SK-N-SH treated with all-trans-retinoic acid at 6 μM for 48 hours (cell line): Measurements from ENCODE around the gene HEMK1.

Experiments
- ATAC-seq: fragments of 200-7000 bp; cut with Tn5 transposase; 3 replicates; pipeline ENCODE4 v1.9.1; 2020; ENCODE audit warnings: mild to moderate bottlenecking, moderate library complexity
- BACH2 ChIP-seq: fragments of 250-450 bp; sonication (Bioruptor Pico); IDR thresholded peaks from 2 replicates; pipeline ENCODE4 v1.9.0; 2021; ENCODE audit warnings: mild to moderate bottlenecking, borderline replicate concordance
- CSDC2 ChIP-seq: fragments of 250-450 bp; sonication (Bioruptor Pico); IDR thresholded peaks from 2 replicates; pipeline ENCODE4 v1.5.0; 2020; ENCODE audit warnings: mild to moderate bottlenecking, moderate library complexity
- GLIS3 ChIP-seq: fragments of 250-450 bp; sonication (Bioruptor Pico); IDR thresholded peaks from 2 replicates; pipeline ENCODE4 v1.5.0; 2020; ENCODE audit warnings: mild to moderate bottlenecking, moderate library complexity
- ISL1 ChIP-seq: fragments of 250-450 bp; sonication (Bioruptor Pico); IDR thresholded peaks from 2 replicates; pipeline ENCODE4 v2.1.2; 2022; ENCODE audit warnings: mild to moderate bottlenecking, moderate library complexity
- OSR1 ChIP-seq: fragments of 250-450 bp; sonication (Bioruptor Pico); IDR thresholded peaks from 2 replicates; pipeline ENCODE4 v1.8.0; 2022; ENCODE audit warnings: moderate library complexity, mild to moderate bottlenecking, inconsistent platforms
- PPARA ChIP-seq: fragments of 250-450 bp; sonication (Bioruptor Pico); IDR thresholded peaks from 2 replicates; pipeline ENCODE4 v1.5.0; 2020; ENCODE audit warnings: mild to moderate bottlenecking, borderline replicate concordance
- RARB ChIP-seq: fragments of 250-450 bp; sonication (Bioruptor Pico); IDR thresholded peaks from 2 replicates; pipeline ENCODE4 v1.8.0; 2021; ENCODE audit warnings: mild to moderate bottlenecking, moderate library complexity
- SNAI2 ChIP-seq: fragments of 250-450 bp; sonication (Bioruptor Pico); IDR thresholded peaks from 2 replicates; pipeline ENCODE4 v1.5.0; 2020; ENCODE audit warnings: mild to moderate bottlenecking, moderate library complexity
- TCF4 ChIP-seq: fragments of 250-450 bp; sonication (Bioruptor Pico); IDR thresholded peaks from 2 replicates; pipeline ENCODE4 v1.8.0; 2021; ENCODE audit warnings: mild to moderate bottlenecking, moderate library complexity, borderline replicate concordance
- TOX ChIP-seq: fragments of 250-450 bp; sonication (Bioruptor Pico); IDR thresholded peaks from 2 replicates; pipeline ENCODE4 v1.8.0; 2021; ENCODE audit warnings: mild to moderate bottlenecking, moderate library complexity, borderline replicate concordance
- ZC3H10 ChIP-seq: fragments of 250-450 bp; sonication (Bioruptor Pico); IDR thresholded peaks from 2 replicates; pipeline ENCODE4 v1.5.1; 2021; ENCODE audit warnings: mild to moderate bottlenecking, moderate library complexity
- ZFP30 ChIP-seq: fragments of 450-650 bp; formaldehyde crosslinking; IDR thresholded peaks from 2 replicates; pipeline ENCODE4 v1.5.0; 2022; ENCODE audit warnings: mild to moderate bottlenecking, moderate library complexity
- ZNF565 ChIP-seq: fragments of 450-650 bp; formaldehyde crosslinking; conservative IDR thresholded peaks from 2 replicates; pipeline ENCODE4 v1.5.0; 2020; ENCODE audit warnings: low read depth, mild to moderate bottlenecking, moderate library complexity
- ZNF70 ChIP-seq: fragments of 450-650 bp; formaldehyde crosslinking; IDR thresholded peaks from 2 replicates; pipeline ENCODE4 v1.5.0; 2020; ENCODE audit warnings: mild to moderate bottlenecking, moderate library complexity
- ZNF8 ChIP-seq: fragments of 450-650 bp; formaldehyde crosslinking; IDR thresholded peaks from 2 replicates; pipeline ENCODE4 v1.5.0; 2020; ENCODE audit warnings: mild to moderate bottlenecking, moderate library complexity
- TF ChIP-seq, protein P1 (sequence below): fragments of 250-450 bp; sonication (Bioruptor Pico); IDR thresholded peaks from 2 replicates; pipeline ENCODE4 v1.5.1; 2021; ENCODE audit warnings: mild to moderate bottlenecking, moderate library complexity
- TF ChIP-seq, protein P2 (sequence below): fragments of 250-450 bp; sonication (Bioruptor Pico); IDR thresholded peaks from 2 replicates; pipeline ENCODE4 v1.8.0; 2021; ENCODE audit warnings: low read depth, mild to moderate bottlenecking, moderate library complexity, borderline replicate concordance
- TF ChIP-seq, protein P3 (sequence below): fragments of 250-450 bp; sonication (Bioruptor Pico); IDR thresholded peaks from 2 replicates; pipeline ENCODE4 v1.5.0; 2020; ENCODE audit warnings: mild to moderate bottlenecking, moderate library complexity
- TF ChIP-seq, protein P4 (sequence below): fragments of 250-450 bp; sonication (Bioruptor Pico); IDR thresholded peaks from 2 replicates; pipeline ENCODE4 v1.8.0; 2020; ENCODE audit warnings: mild to moderate bottlenecking, moderate library complexity, borderline replicate concordance
- TF ChIP-seq, protein P5 (sequence below): fragments of 250-450 bp; sonication (Bioruptor Pico); IDR thresholded peaks from 2 replicates; pipeline ENCODE4 v1.5.1; 2020; ENCODE audit warnings: low read depth, mild to moderate bottlenecking, moderate library complexity

The HEMK1 gene

DNA sequence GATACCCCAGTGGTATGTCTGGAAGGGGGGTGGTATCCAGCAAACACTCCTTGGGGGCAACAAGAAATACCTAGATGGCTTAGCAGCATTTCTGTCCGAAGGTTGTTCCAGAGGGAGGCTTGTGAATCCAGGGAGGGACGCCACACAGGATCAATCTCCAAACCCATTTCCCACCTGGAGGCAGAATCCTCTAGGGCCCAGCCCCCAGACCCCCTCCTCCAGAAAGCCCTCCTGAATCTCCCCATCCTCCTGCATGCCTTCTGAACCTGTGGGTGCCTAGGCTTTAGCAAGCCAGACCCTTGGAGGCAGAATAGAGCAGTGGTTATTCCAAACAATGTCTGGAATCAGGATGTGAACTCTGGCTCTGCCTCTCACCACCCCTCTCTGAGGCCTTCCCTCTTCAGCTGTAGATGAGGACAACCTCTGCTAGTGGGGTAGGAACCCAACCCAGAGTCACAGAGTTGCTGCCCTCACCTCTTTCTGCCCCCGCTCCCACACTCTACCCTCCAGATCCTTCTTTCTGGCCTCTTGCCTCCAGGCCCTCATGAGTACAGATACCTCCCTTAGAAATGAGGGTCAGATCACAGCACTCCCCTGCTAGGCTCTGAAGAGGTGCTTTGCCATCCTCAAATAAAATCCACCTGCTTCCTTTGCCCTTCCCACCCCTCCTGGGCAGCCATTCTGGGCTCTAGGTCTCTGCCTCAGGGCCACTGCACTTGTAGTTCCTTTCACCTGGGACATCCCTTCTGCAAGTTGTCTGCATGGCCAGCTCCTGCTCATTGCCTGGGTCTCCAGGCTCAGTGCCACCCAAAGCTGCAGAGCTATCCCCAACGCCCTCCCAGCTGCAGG is 34.2 kb downstream of the HEMK1 start:
- TF ChIP-seq OSR1 (CRISPR knock-in tag) (no peak), PPARA (CRISPR knock-in tag) (no peak), ZC3H10 (CRISPR knock-in tag) (no peak), TCF4 (CRISPR knock-in tag) (no peak), RARB (no peak), ZNF565 (CRISPR knock-in tag) (no peak), TOX (CRISPR knock-in tag) (no peak), ZFP30 (CRISPR knock-in tag) (no peak), GLIS3 (CRISPR knock-in tag) (no peak), ZNF70 (CRISPR knock-in tag) (no peak), SNAI2 (no peak), CSDC2 (CRISPR knock-in tag) (no peak), ISL1 (CRISPR knock-in tag) (no peak), ZNF8 (CRISPR knock-in tag) (no peak), BACH2 (no peak)
- TF ChIP-seq, protein P1, sequence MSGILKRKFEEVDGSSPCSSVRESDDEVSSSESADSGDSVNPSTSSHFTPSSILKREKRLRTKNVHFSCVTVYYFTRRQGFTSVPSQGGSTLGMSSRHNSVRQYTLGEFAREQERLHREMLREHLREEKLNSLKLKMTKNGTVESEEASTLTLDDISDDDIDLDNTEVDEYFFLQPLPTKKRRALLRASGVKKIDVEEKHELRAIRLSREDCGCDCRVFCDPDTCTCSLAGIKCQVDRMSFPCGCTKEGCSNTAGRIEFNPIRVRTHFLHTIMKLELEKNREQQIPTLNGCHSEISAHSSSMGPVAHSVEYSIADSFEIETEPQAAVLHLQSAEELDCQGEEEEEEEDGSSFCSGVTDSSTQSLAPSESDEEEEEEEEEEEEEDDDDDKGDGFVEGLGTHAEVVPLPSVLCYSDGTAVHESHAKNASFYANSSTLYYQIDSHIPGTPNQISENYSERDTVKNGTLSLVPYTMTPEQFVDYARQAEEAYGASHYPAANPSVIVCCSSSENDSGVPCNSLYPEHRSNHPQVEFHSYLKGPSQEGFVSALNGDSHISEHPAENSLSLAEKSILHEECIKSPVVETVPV (CRISPR knock-in tag) = no peak
- TF ChIP-seq, protein P2, sequence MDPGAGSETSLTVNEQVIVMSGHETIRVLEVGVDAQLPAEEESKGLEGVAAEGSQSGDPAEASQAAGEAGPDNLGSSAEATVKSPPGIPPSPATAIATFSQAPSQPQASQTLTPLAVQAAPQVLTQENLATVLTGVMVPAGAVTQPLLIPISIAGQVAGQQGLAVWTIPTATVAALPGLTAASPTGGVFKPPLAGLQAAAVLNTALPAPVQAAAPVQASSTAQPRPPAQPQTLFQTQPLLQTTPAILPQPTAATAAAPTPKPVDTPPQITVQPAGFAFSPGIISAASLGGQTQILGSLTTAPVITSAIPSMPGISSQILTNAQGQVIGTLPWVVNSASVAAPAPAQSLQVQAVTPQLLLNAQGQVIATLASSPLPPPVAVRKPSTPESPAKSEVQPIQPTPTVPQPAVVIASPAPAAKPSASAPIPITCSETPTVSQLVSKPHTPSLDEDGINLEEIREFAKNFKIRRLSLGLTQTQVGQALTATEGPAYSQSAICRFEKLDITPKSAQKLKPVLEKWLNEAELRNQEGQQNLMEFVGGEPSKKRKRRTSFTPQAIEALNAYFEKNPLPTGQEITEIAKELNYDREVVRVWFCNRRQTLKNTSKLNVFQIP (CRISPR knock-in tag) = no peak
- TF ChIP-seq, protein P3, sequence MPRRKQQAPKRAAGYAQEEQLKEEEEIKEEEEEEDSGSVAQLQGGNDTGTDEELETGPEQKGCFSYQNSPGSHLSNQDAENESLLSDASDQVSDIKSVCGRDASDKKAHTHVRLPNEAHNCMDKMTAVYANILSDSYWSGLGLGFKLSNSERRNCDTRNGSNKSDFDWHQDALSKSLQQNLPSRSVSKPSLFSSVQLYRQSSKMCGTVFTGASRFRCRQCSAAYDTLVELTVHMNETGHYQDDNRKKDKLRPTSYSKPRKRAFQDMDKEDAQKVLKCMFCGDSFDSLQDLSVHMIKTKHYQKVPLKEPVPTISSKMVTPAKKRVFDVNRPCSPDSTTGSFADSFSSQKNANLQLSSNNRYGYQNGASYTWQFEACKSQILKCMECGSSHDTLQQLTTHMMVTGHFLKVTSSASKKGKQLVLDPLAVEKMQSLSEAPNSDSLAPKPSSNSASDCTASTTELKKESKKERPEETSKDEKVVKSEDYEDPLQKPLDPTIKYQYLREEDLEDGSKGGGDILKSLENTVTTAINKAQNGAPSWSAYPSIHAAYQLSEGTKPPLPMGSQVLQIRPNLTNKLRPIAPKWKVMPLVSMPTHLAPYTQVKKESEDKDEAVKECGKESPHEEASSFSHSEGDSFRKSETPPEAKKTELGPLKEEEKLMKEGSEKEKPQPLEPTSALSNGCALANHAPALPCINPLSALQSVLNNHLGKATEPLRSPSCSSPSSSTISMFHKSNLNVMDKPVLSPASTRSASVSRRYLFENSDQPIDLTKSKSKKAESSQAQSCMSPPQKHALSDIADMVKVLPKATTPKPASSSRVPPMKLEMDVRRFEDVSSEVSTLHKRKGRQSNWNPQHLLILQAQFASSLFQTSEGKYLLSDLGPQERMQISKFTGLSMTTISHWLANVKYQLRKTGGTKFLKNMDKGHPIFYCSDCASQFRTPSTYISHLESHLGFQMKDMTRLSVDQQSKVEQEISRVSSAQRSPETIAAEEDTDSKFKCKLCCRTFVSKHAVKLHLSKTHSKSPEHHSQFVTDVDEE (CRISPR knock-in tag) = no peak
- TF ChIP-seq, protein P4, sequence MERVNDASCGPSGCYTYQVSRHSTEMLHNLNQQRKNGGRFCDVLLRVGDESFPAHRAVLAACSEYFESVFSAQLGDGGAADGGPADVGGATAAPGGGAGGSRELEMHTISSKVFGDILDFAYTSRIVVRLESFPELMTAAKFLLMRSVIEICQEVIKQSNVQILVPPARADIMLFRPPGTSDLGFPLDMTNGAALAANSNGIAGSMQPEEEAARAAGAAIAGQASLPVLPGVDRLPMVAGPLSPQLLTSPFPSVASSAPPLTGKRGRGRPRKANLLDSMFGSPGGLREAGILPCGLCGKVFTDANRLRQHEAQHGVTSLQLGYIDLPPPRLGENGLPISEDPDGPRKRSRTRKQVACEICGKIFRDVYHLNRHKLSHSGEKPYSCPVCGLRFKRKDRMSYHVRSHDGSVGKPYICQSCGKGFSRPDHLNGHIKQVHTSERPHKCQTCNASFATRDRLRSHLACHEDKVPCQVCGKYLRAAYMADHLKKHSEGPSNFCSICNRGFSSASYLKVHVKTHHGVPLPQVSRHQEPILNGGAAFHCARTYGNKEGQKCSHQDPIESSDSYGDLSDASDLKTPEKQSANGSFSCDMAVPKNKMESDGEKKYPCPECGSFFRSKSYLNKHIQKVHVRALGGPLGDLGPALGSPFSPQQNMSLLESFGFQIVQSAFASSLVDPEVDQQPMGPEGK (CRISPR knock-in tag) = no peak
- TF ChIP-seq, protein P5, sequence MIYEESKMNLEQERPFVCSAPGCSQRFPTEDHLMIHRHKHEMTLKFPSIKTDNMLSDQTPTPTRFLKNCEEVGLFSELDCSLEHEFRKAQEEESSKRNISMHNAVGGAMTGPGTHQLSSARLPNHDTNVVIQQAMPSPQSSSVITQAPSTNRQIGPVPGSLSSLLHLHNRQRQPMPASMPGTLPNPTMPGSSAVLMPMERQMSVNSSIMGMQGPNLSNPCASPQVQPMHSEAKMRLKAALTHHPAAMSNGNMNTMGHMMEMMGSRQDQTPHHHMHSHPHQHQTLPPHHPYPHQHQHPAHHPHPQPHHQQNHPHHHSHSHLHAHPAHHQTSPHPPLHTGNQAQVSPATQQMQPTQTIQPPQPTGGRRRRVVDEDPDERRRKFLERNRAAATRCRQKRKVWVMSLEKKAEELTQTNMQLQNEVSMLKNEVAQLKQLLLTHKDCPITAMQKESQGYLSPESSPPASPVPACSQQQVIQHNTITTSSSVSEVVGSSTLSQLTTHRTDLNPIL = no peak
- no peak for ATAC-seq

DNA sequence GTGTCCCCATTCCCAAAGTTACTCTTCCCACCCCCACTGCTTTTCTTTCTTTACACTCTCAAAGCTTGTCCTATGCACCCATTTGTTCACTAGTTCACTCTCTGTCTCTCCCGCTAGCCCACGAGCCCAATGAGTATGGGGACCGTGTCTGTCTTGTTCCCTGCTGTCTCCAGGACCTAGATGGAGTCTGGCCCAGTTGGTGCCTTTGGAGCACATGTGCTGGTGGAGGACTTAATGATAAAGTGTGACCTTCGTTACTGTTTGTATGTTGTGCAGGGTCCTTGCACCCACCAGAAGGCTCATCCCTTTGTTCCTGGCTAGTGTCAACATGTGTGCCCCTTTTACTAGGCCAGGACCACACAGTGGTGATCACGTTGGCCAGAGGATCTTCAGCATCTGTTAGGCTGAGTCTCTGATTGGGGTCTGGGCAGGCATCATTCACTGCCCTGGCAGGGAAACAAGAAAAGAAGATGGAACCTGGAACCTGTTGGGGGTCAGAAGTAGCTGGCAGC is 34.8 kb downstream of the HEMK1 start:
- ATAC-seq = no peak
- TF ChIP-seq CSDC2 (CRISPR knock-in tag) (no peak), PPARA (CRISPR knock-in tag) (no peak), ZNF565 (CRISPR knock-in tag) (no peak), RARB (no peak), ZC3H10 (CRISPR knock-in tag) (no peak), OSR1 (CRISPR knock-in tag) (no peak), ZFP30 (CRISPR knock-in tag) (no peak), ZNF8 (CRISPR knock-in tag) (no peak), BACH2 (no peak)
